H1 (cell line): ENCODE data around the gene TIMM10. TPM values are rescaled to one million over a fixed set of nuclear protein-coding genes. Genes with fewer than 3 reads are reported as not detected.

ENCODE experiments used
- CTCF ChIA-PET: fragments of 300-600 bp; sonication (Branson Sonifier 250); formaldehyde crosslinking; loops from one replicate; lab custom pipeline; 2021; ENCODE audit not compliant: partially characterized antibody; lab: Charles Lee
- POLR2A ChIA-PET: fragments of 300-600 bp; sonication (Branson Sonifier 250); formaldehyde crosslinking; loops from one replicate; lab custom pipeline; 2021; ENCODE audit warnings: inconsistent platforms; ENCODE audit not compliant: partially characterized antibody; lab: Charles Lee
- DNase-seq, 2 experiments: peaks; one replicate each; pipeline versions ENCODE4 v3.0.0 to v3.0.0-alpha.2; 2010 to 2022; ENCODE audit warnings: low spot score in 2 of 2, low read depth in 1 of 2, mixed read lengths in 1 of 2
- FAIRE-seq: peaks from 2 replicates; lab custom pipeline; 2011; peaks lifted over from hg19 to GRCh38; lab: Jason Lieb, UNC
- H2AFZ ChIP-seq: 2 replicates; pipeline ENCODE4 v1.8.1; 2012; ENCODE audit warnings: low read length, inconsistent platforms
- H2AK5ac ChIP-seq: 2 replicates; pipeline ENCODE4 v1.6.1; 2013; ENCODE audit warnings: low read depth, low read length
- H2BK120ac ChIP-seq: replicated peaks from 2 replicates; pipeline ENCODE3; 2013; ENCODE audit warnings: low read depth, low read length, inconsistent platforms
- H2BK12ac ChIP-seq: 2 replicates; pipeline ENCODE4 v1.6.1; 2013; ENCODE audit warnings: low read depth, low read length
- H2BK15ac ChIP-seq: 2 replicates; pipeline ENCODE4 v1.6.1; 2013; ENCODE audit warnings: low read length
- H2BK20ac ChIP-seq: 2 replicates; pipeline ENCODE4 v1.6.1; 2013; ENCODE audit warnings: low read length
- H2BK5ac ChIP-seq: 2 replicates; pipeline ENCODE4 v1.6.1; 2013; ENCODE audit warnings: low read depth, low read length
- H3K14ac ChIP-seq: 2 replicates; pipeline ENCODE4 v1.6.1; 2013; ENCODE audit warnings: inconsistent platforms; ENCODE audit not compliant: insufficient read length
- H3K18ac ChIP-seq: 2 replicates; pipeline ENCODE4 v1.6.1; 2013; ENCODE audit warnings: low read length; ENCODE audit errors: extremely low read depth
- H3K23ac ChIP-seq: 2 replicates; pipeline ENCODE4 v1.6.1; 2013; ENCODE audit warnings: inconsistent platforms; ENCODE audit not compliant: insufficient read length
- H3K23me2 ChIP-seq: 2 replicates; pipeline ENCODE4 v1.6.1; 2013; ENCODE audit warnings: low read depth, low read length
- H3K27ac ChIP-seq: 2 replicates; pipeline ENCODE4 v1.6.1; 2011; ENCODE audit warnings: low read depth, low read length, inconsistent platforms
- H3K27me3 ChIP-seq, 4 experiments: replicated peaks in 1 of 4; 1 replicate in 1 of 4; 2 replicates in 3 of 4; pipeline versions ENCODE4 v1.6.1 to v1.8.1; 2011 to 2013; ENCODE audit warnings: low read length in 3 of 4, mild to moderate bottlenecking in 3 of 4, inconsistent platforms in 2 of 4, mixed read lengths in 2 of 4, moderate library complexity in 1 of 4; ENCODE audit not compliant: control insufficient read depth in 3 of 4, insufficient read depth in 3 of 4; ENCODE audit errors: extremely low read depth in 1 of 4
- H3K36me3 ChIP-seq, 4 experiments: 2 replicates each; pipeline versions ENCODE4 v1.6.1 to v1.8.1; 2011 to 2013; ENCODE audit warnings: mild to moderate bottlenecking in 4 of 4, low read length in 3 of 4, moderate library complexity in 2 of 4, control low read depth in 1 of 4, inconsistent platforms in 1 of 4; ENCODE audit not compliant: insufficient read depth in 4 of 4, control insufficient read depth in 2 of 4
- H3K4ac ChIP-seq: replicated peaks from 2 replicates; pipeline ENCODE3; 2013; ENCODE audit warnings: low read length, low read depth, mixed read lengths, inconsistent platforms; ENCODE audit not compliant: insufficient read length
- H3K4me1 ChIP-seq, 4 experiments: replicated peaks in 1 of 4; 1 replicate in 1 of 4; 2 replicates in 3 of 4; pipeline versions ENCODE4 v1.6.1 to v1.8.1; 2011 to 2013; ENCODE audit warnings: low read length in 3 of 4, inconsistent platforms in 2 of 4, mixed read lengths in 1 of 4; ENCODE audit not compliant: insufficient read depth in 4 of 4, control insufficient read depth in 3 of 4
- H3K4me2 ChIP-seq, 2 experiments: 2 replicates each; pipeline versions ENCODE4 v1.6.1 to v1.8.1; 2011 to 2013; ENCODE audit warnings: low read depth in 2 of 2, low read length in 2 of 2, control low read depth in 1 of 2, inconsistent platforms in 1 of 2, mild to moderate bottlenecking in 1 of 2; ENCODE audit not compliant: insufficient read depth in 1 of 2
- H3K4me3 ChIP-seq, 4 experiments: fragments of 200-600, 300-600 bp in 1 of 4; sonication (generic), shearing (Covaris generic), sonication (Bioruptor Twin) in 1 of 4; 2 replicates each; pipeline versions ENCODE4 v1.5.1 to v1.8.1; 2011 to 2016; ENCODE audit warnings: low read length in 4 of 4, low read depth in 3 of 4, control low read depth in 2 of 4, inconsistent platforms in 2 of 4, mild to moderate bottlenecking in 2 of 4, mixed read lengths in 1 of 4, moderate library complexity in 1 of 4; ENCODE audit not compliant: insufficient read depth in 2 of 4; ENCODE audit errors: extremely low read depth in 1 of 4
- H3K56ac ChIP-seq: replicated peaks from 2 replicates; pipeline ENCODE3; 2013; ENCODE audit warnings: low read depth, mild to moderate bottlenecking, mixed read lengths, low read length, inconsistent platforms; ENCODE audit not compliant: insufficient read length
- H3K79me1 ChIP-seq: 2 replicates; pipeline ENCODE4 v1.6.1; 2013; ENCODE audit warnings: low read depth, low read length, control low read depth
- H3K79me2 ChIP-seq, 2 experiments: 2 replicates each; pipeline versions ENCODE4 v1.6.1 to v1.8.1; 2012 to 2013; ENCODE audit warnings: low read length in 2 of 2, mild to moderate bottlenecking in 2 of 2, inconsistent platforms in 1 of 2; ENCODE audit not compliant: insufficient read depth in 2 of 2, control insufficient read depth in 1 of 2
- H3K9ac ChIP-seq, 4 experiments: replicated peaks in 1 of 4; 1 replicate in 1 of 4; 2 replicates in 3 of 4; pipeline versions ENCODE4 v1.6.1 to v1.8.1; 2011 to 2013; ENCODE audit warnings: low read depth in 3 of 4, low read length in 3 of 4, control low read depth in 2 of 4, mild to moderate bottlenecking in 2 of 4, moderate library complexity in 2 of 4, inconsistent platforms in 1 of 4; ENCODE audit errors: extremely low read depth in 1 of 4
- H3K9me3 ChIP-seq, 2 experiments: 2 replicates each; pipeline versions ENCODE4 v1.6.1 to v1.8.1; 2012 to 2013; ENCODE audit warnings: mild to moderate bottlenecking in 2 of 2, moderate library complexity in 2 of 2, control low read depth in 1 of 2, inconsistent platforms in 1 of 2, low read depth in 1 of 2, low read length in 1 of 2, mixed read lengths in 1 of 2; ENCODE audit not compliant: insufficient read depth in 2 of 2
- H4K20me1 ChIP-seq, 2 experiments: replicated peaks in 1 of 2; 2 replicates each; pipeline versions ENCODE3 to v1.8.1; 2011 to 2013; ENCODE audit warnings: inconsistent platforms in 2 of 2, low read length in 2 of 2, mild to moderate bottlenecking in 1 of 2; ENCODE audit not compliant: insufficient read depth in 2 of 2, control insufficient read depth in 1 of 2
- H4K5ac ChIP-seq: 2 replicates; pipeline ENCODE4 v1.6.1; 2013; ENCODE audit warnings: low read length, low read depth, mixed read lengths, inconsistent platforms; ENCODE audit not compliant: insufficient read length
- H4K8ac ChIP-seq: 2 replicates; pipeline ENCODE4 v1.8.0; 2013; ENCODE audit warnings: mild to moderate bottlenecking, moderate library complexity, low read length, inconsistent platforms; ENCODE audit not compliant: insufficient read depth; ENCODE audit errors: extremely low read depth
- H4K91ac ChIP-seq: replicated peaks from 2 replicates; pipeline ENCODE3; 2013; ENCODE audit warnings: low read length, mixed read lengths, inconsistent platforms; ENCODE audit not compliant: insufficient read length
- CBX8 ChIP-seq: fragments of 300-800, 300-1000 bp; sonication (generic); IDR thresholded peaks from 2 replicates; pipeline ENCODE4 v1.7.1; 2016; ENCODE audit warnings: low read depth, low read length, borderline replicate concordance
- POU5F1 ChIP-seq: IDR thresholded peaks from 2 replicates; pipeline ENCODE4 v1.6.1; 2011; ENCODE audit warnings: low read depth, mild to moderate bottlenecking, low read length, moderate library complexity
- ZNF274 ChIP-seq: IDR thresholded peaks from 2 replicates; pipeline ENCODE4 v1.7.0; 2012; ENCODE audit warnings: low read length, borderline replicate concordance; ENCODE audit errors: extremely low read depth
- WGBS, 2 experiments: shearing (Covaris generic) in 1 of 2; methylation state at CpG; one replicate each; pipeline versions ENCODE4 v1.1.6 to v1.1.7; 2013 to 2015; ENCODE audit warnings: low lambda C conversion rate in 2 of 2, mixed read lengths in 2 of 2, inconsistent platforms in 1 of 2, low coverage in 1 of 2, missing lambda C conversion rate in 1 of 2; ENCODE audit not compliant: insufficient replicate concordance in 2 of 2, insufficient coverage in 1 of 2, insufficient read length in 1 of 2; ENCODE audit errors: extremely low coverage in 1 of 2, missing lambda C conversion rate in 1 of 2; 5-methylcytosine and 5-hydroxymethylcytosine counted together
- polyA plus RNA-seq, 7 experiments: library from polyadenylated mRNA; depleted of rRNA in 3 of 7; stranded (reverse) in 5 of 7; unstranded in 2 of 7; fragments of >200 nt in 5 of 7; fragments of 200-250 nt in 2 of 7; gene quantifications; 1 replicate in 5 of 7; 2 replicates in 1 of 7; 4 replicates in 1 of 7; pipeline versions ENCODE4 v1.2.1 to v1.2.3, GENCODE V29; 2011 to 2013; ENCODE audit warnings: missing spikeins in 2 of 7, mixed read lengths in 2 of 7
- total RNA-seq: library from RNA; stranded (reverse); fragmentation: NEBNext Ultra II Directional; extraction: Animal tissue kit (Norgen Biotek cat#: 25700); gene quantifications from 2 replicates; pipeline ENCODE4 v1.2.1, GENCODE V29; 2021

Gene TIMM10
- total and polyA plus RNA-seq, 2 of the 8 experiments (the other 6 are each of a cell fraction or from before 2014, with no cell fraction given) = 117 to 227 TPM

- no peak overlapping the region for H2BK20ac ChIP-seq
- H3K79me2 ChIP-seq = no peaks in the 10 kb centered on the region
- H3K4me3 ChIP-seq = no peak overlapping the region
- H2BK15ac ChIP-seq = no peak overlapping the region
- no peak overlapping the region for H3K4me2 ChIP-seq
- peak overlapping the region; percentile 3 for H3K56ac ChIP-seq
- peaks cover 0 to 15% (median 11%) of the 10 kb centered on the region in 4 experiments; a peak in 6 of 7 replicates for H3K4me1 ChIP-seq
- no peak overlapping the region for H3K14ac ChIP-seq
- ChIA-PET POLR2A (interaction anchor here (1.2 to 7.2 kb wide), 5 partner anchors 12 to 101 kb away, joined by 3 to 47 read pairs (median 6); no protein-coding TSS in a partner anchor), CTCF (interaction anchor here (1.1 to 5.5 kb wide), 8 partner anchors 12 to 98 kb away, joined by 3 to 28 read pairs (median 8); partner anchors contain the start of gene RTN4RL2)
- no peak overlapping the region for H3K18ac ChIP-seq
- FAIRE-seq (no peak), DNase-seq (no peak)
- no peak overlapping the region for H3K9ac ChIP-seq
- H2AK5ac ChIP-seq = no peak overlapping the region
- no peaks in the 10 kb centered on the region for H3K79me1 ChIP-seq
- no peaks in the 10 kb centered on the region; a peak in 2 of 7 replicates for H3K27me3 ChIP-seq
- no peak overlapping the region for H4K8ac ChIP-seq
- H3K23me2 ChIP-seq = no peaks in the 10 kb centered on the region; the same call in 1 of the 2 replicates
- no peak overlapping the region for H2BK120ac ChIP-seq
- peaks cover 0 to 16% (median 6%) of the 10 kb centered on the region in 4 experiments; a peak in 4 of 8 replicates for H3K36me3 ChIP-seq
- H3K23ac ChIP-seq = no peak overlapping the region
- H2BK12ac ChIP-seq = no peak overlapping the region
- H2BK5ac ChIP-seq = no peak overlapping the region
- 85% methylated on average over 12 of the region's 13 CpGs; no CpG with 5 or more reads in 1 of the 2 experiments for WGBS, 2 experiments
- TF ChIP-seq POU5F1 = no peak
- TF ChIP-seq ZNF274 = no peak
- no peak for TF ChIP-seq CBX8
- H4K91ac ChIP-seq = no peak overlapping the region
- H2AFZ ChIP-seq = no peak overlapping the region
- H4K5ac ChIP-seq = no peak overlapping the region
- no peak overlapping the region for H3K27ac ChIP-seq
- no peaks in the 10 kb centered on the region for H3K9me3 ChIP-seq
- no peak overlapping the region for H3K4ac ChIP-seq
- peaks cover 0 to 1% of the 10 kb centered on the region in 2 experiments for H4K20me1 ChIP-seq
Observed at GRCh38 chr11:57545883-57546282, 15.3 kb upstream of the TIMM10 start.
